RPMI7951 (cell line): ENCODE data around the gene FASTK. TPM values are rescaled to one million over a fixed set of nuclear protein-coding genes. Genes with fewer than 3 reads are reported as not detected.

Experiments
- DNase-seq: peaks from one replicate; pipeline ENCODE4 v3.0.0-alpha.2; 2012; ENCODE audit warnings: low read depth
- total RNA-seq: library from RNA; depleted of rRNA; stranded (reverse); fragments of >200 nt; shearing (Covaris generic); gene quantifications from 2 replicates; pipeline ENCODE4 v1.2.3, GENCODE V29; 2014

The FASTK gene
- total RNA-seq, 1 experiment from 2014 or later: 61.3 TPM

DNA sequence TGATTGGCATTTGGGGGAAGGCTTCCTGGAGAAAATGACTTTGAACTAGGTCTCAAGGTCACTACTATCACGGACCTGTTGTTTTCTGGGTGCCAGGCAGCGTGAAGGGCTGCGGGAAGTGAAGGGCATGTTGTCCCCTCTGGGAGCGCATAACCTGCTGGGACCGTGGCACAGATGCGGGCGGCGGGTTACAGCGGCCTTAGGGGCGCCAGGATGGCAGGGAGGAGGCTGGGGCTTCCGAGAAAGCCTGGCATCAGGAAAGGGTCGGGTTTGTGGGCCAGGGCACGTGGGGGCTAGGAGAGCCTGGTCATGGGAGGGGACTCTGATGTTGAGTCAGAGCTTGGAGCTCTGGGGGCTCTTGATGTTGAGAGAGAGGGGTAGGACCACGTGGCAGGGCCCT is 15.1 kb downstream of the FASTK start:
- DNase-seq: no peak

DNA sequence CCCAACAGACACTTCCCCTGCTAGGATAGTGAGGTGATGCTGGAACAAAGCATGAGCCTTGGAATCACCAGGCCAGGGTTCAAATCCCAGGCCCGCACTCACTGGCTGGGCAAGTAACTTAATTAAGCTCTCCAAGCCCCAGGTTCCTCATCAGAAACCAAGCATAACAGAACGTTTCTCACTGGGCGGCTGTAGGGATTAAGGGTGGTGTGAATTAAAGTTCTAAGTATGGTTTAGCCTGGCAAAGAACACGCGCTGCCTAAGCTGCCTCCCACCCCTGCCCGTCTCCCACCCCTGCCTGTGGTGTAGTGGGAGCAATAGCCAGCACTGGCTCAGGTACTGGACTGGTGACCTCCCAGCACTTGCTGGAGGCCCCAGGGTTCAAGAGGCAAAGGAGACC is 15.6 kb downstream of the FASTK start:
- DNase-seq: no peak

DNA sequence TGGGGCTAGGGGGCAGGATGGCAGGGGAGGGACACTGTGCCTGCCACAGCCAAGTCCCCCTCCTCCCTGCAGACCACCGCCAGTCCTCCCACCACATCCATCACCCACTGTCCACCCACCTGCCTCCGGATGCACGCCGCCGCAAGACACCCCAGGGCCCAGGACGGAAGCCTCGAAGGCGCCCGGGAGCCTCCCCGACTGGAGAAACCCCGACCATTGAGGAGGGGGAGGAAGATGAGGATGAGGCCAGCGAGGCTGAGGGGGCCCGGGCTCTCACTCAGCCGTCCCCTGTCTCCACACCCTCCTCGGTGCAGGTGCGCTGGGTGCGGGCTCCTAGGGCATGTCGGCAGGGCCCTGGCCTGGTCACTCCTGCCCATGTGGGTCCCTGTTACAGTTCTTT is 16.2 kb downstream of the FASTK start:
- no peak for DNase-seq

DNA sequence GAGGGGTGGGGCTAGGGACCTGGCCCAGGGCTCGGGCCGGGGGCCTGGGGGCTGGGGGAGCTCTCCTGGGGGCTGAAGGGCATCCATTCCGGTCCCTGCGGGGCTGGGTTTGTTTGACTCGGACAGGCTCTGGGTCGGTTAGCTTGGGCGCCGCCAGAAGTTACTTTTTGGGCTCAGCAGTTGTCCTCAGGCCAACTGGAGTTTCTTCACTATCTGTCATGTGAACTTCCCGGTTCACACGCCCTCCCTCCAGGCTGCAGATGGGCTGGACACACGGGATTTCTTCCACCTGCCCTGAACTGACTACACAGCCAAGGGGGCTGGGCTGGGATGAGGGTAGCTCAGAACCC is 17.4 kb downstream of the FASTK start:
- DNase-seq: peak; percentile 55

DNA sequence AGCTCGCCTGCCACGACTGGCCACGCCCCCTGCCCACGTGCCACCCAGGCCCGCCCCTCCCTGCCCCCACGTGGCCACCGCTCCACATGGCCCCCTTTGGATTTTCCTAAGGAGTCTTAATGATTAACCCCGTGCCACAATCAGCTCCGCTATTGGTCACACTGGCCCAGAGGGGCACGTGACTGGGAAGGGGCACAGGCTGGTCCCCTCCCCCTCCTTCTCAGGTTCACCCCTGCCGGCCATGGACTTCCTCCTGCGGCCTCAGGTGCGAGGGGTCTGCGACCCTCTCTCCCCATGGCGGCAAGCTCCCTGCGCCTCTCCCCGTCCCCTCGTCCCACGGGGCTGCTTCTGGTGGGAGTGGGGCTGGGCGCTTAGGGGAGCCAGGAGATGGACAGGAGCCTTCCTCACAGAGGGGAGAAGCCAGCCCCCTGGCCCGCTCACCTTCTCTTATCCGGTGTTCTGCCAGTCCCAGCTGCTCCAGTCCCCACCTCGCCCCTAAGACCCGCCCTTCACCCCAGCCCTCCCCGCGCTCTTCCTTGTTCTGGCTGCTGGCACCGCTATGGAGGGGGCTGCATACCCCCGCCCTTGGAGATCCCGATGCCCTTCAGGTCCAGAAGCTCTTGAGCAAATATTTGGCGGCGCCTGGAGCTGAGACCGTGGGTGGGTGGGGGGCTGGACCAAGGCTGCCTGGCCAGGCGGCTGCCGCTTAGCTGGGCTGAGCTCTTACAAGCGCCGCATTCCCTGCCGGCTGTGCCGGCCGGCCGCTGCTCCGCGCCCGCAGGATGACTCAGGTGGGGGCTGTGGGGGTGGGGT is 18.0 kb downstream of the FASTK start:
- peak; percentile 58 for DNase-seq

DNA sequence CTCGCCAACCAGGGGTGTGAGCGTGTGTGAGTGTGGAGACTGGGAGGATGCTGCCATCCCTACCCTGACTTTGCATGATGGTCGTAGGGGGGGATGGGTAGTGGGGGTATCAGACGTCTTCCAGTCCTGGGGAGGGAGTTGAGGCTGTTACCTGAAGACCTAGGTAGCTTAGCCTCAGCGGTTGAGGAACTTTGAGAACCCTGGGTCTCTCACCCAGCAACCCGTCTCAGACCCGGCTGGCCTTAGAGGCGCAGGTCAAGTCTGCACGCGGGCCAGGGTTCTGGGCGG is 18.6 kb downstream of the FASTK start:
- DNase-seq: no peak

DNA sequence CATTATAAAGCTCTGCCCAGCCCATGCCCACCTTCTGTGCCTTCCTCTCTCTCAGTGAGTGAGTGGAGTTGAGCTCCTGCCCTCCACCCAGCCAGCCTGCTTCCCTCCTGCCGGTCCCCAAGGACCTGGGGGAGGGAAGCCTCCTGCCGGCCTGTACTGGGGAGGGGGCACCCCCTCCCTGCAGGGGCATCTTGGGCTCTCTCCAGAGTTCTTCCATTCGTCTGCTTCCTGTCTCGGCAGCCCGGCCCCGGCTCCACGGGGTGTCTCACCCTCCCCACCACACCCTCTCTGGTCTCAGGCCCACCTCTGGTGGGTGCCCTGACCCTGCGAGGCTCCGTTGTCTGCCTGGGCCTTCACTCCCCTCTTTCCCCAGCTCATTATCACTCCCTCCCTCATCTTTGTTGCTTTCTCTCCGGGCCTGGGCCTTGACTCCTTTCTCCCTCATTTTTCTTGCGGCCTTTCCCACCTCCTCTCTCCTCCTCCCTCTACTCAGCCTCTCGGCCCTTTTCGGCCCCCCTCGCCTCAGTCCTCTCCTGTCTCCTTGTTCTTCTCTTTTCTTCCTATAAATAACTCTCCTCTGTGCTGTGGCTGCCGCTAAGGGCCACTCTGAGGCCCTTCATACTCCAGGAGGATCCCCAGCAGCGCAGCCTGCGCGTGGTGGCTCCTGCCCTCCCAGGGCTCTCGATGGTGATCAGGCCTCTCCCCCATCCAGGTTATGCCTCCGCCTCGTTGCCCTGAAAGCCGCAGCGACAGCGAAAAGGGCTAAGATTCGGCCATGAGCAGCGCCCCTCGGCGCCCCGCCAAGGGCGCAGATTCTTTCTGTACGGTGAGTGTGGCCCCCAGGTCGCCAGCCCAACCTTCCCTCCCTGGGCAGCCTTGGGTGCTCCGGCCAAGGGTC is 19.1 kb downstream of the FASTK start:
- DNase-seq: no peak

DNA sequence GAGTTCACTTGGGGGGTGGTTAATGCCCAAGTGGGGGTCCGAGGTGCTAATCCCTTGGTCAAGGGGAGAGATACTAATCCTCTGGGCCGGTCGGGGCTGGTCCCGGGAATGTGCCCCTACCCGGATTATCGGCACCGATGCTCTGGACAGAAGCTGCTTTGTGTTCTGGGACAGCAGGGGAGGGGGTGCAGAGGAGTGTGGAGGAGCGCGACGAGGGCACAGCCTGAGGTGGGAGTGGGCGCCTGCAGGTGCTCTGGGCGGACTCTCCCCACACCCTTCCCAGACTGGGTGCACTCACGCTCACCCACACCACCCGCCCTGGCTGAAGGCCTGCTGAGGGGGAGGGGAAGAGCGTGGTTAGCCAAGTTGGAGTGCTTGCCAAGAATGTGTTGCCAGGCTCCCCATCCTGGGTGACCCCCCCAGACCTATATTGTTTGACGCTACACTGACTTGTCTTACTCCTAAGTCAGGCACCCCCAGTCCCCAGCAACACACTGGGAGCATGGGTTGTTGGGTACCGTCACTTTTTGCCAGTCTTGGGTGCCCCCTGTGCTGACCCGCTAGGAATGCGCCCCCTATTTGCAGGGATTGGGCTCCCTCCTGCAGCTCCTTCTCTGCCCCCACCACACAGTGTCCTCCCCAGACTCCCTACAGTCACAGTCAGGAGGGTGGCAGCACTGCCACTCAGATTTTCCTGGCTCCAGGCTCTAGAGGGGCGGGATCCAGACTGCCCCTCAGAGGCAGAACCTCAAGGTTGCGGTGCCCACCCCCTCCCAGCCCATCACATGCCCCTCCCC is 20.0 kb downstream of the FASTK start:
- peak; percentile 64 for DNase-seq

DNA sequence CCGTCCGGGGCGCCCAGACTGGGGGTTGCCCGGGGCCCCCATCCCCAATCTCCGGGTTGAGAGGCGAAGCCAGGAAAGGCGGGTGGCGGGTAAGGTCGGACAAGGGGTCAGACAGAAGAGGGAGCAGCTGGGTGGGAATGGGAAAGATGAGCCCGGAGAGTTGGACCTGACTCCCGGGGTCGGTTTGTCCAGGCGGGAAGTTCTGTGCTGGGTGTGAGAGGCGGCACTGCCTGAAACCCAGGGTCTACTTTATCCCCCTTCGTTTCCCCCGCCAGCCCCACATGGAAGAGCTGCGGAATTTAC is 20.5 kb downstream of the FASTK start:
- no peak for DNase-seq

DNA sequence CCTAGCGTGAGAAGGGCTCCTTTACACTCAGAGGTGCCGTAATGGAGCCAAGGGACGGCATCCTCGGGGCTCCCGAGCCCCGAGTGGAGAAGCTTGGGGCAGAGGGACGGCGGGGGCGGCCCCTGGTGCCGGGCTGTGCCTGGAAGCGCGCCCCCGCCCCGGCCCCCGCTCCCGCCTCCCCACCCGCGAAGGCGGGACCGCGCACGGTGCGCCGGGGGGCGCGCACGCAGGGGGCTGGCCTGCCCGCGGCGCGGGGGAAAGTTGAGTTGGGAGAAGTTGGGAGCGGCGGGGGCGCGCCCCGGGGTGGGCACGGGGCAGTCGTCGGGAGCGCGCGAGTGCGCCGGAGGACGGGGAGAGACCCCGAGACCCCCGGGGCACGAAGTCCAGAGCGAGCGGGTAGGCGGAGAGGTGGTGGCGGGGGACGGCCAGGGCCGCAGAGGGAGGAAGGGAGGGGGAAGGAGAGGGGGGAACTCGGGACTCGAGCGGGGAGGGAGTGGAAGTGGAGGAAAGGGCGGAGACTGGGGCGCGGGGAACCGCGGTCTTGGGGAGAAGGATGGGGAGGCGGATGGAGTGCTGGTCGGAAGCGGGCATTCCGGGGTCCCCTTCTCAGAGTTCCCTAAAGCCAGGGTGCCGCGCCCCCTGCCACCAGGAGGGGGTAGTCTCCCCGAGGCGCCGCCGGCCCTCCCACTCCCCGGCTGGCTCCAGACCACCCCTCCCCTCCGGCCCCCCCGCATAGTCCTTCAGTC is 21.1 kb downstream of the FASTK start, which contains the start of gene SLC4A2:
TSS of gene SLC4A2 (plus strand) at position 223 of the 746 bp plus-strand sequence. CDS start 2,399 bp downstream, outside the sequence.
- peak; percentile 78 for DNase-seq

DNA sequence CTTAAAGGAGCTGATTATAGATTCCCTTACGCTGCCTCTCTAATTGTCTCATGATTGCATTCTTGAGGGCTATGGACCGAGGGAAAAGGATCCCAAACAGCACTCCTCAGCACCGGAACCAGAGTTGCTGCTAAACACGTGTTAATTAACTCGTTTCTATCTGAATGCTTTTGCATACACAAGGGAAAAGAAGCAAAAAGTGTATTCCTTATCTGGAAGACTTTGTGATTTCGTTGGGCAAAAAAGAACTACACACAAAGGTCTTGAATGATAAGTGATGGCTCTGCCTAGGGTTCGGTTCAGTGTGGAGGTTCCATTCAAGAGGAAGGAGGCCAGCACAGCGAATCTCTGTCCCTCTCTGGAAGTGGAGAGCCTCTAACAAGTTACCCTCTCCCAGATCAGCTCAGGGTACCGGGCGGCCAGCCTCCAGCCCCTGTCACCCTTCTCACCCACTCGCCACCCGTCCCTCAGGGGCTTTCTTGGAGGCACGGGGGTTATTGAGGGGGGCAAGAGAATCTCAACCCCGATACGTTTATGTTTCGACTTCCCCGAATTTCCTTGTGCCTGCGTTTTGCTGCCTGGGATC is 21.7 kb downstream of the FASTK start:
- no peak for DNase-seq

DNA sequence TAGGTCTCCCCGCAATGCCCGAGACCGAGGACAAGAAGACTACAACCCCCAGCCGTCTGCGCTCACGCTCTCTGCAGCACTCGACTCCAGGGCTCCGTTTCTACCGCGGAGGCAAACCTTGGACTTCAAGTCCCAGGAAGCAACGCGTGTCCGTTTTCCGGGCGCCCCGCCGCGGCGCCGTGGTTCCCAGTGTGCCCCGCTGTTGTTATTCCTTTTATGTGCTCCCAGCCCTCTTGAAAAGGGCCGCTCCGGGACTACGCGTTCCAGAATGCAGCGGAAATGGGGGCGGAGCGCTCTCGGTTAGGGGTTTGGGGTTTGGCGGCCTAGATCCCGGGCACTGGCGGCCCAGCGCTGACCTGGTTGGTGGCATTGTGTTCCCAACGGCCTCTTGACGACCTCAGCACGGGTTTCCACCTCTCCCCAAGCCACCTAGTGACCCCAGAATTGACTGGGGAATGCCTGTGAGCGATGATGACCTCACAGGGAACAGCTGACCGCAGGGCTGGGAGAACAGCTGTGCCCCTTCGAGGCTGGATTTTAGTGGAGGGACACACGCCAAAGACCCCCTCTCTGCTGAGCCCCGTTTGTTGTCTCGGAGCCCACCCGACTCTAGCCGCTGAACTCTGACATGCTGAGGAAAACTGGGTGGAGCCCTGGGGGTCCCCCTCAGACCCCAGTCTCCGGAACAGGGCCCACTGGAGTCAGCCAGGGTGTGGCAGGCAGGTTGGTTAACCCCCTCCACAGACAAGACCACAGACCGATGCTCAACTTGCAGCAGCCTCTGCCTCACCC is 22.4 kb downstream of the FASTK start:
- DNase-seq: peak; percentile 100

DNA sequence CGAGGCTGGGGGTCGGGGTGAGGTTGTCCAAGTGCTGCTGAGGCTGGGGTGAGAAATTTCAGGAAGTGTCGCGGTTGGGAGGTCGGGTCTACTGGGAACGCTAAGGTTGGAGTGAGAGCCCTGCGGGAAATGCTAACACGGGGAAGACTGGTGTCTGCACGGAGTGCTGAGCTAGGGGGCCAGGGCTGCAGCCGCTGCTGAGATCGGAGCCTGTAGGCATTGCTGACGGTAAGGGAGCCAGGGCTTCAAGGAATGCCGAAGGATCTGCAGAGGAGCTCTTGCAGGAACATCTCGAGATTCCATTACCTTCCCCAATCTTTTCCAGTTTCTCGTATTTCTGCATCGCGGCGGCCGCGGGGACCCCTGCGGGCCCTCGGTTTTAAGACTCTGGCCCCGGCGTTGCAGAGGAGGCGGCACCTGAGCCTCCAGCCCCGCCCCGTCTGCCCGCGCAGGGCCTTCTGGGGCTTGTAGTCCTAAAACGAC is 23.1 kb downstream of the FASTK start, which contains the start of gene CDK5:
TSS of gene CDK5 (minus strand) at position 392 of the 483 bp plus-strand sequence. CDS start at position 343, 49 bp downstream.
- DNase-seq: no peak

DNA sequence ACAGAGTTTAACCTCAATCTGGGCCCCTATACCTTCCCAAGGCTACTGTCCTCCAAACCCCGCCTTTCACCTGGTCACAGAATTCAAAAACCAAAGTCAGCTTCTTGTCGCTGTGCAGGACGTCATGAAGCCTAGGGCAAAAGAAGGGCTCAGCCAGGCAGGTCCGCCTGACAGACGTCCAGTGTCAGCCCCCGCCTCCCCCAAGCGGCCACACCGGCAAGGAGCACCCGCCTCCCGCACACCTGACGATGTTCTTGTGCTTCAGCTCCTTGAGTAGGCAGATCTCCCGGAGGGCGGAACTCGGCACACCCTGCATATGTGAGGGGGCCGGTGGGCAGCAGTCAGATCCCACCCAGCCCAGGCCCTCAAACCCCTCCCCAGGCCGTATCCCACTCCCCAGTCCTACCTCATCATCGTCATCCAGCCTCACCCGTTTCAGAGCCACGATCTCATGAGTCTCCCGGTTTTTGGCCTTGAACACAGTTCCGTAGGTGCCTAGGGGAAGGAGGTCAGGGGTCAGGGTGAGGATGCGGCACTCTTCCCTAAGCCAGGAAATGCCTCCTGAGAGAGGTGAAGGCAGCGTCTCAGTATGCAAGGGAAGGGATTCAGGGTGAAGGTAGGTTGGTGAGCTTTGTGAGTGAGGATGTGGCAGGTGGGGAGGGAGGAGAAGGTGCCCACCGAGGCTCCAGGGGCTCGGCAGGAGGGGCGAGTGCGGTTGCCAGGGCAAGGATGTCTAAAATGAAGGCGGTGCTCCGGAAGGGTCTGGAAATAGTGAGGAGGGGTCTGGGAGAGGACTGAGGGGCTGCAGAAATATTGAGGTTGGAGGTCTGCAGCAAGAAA is 23.7 kb downstream of the FASTK start:
- no peak for DNase-seq

DNA sequence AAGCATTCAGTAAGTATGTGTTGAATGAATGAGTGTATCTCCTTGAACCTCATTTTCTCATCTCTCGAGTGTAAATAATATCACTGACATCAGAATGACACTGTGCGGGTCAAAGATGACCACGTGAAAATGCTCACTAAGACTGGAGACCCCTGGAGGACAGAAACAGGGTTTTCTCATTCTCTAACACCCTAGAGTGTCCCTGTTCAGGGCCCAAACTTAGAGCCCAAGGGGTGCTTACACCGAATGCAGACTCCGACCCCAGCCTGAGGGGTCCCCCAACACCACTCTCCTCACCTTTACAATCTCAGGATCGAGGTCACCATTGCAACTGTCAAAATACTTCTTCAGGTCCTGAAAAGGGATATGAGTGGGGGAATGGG is 24.3 kb downstream of the FASTK start:
- DNase-seq: no peak

DNA sequence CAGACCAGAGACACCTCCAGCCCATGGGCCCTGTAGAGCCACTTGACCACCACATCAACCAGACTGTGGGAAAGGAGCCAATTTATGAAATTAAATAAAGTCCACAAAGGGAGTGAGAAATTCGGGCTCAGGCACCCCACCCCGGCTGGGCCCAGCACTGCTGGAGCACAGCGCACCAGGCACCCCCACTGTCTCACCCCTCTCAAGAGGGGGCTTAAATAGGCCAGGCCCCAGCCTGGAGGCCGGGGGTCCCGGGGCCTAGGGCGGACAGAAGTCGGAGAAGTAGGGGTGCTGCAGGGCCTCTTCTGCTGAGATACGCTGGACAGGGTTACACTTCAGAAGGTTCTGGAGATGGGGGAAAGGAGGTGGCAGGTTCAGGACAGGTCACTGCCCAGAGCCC is 26.9 kb downstream of the FASTK start:
- no peak for DNase-seq

DNA sequence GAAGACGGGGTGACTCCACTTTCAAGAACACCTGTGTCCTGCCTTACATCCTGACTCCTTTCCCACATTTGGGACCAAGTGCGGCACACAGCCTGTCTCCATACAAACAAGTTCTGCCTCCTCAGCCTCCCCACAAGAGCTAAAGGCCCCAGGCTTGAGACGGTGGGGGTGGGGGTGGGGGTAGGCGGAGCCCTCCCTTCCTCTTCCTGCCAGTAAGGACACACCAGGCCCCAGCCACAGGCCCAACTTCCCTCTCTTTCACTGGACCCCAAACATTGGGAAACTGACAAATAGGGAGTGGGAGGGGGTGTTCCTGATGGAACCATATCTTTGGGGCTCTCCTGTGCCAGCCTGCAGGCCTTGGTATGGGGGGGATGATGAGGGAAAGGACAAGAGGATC is 27.5 kb downstream of the FASTK start:
- DNase-seq: no peak

DNA sequence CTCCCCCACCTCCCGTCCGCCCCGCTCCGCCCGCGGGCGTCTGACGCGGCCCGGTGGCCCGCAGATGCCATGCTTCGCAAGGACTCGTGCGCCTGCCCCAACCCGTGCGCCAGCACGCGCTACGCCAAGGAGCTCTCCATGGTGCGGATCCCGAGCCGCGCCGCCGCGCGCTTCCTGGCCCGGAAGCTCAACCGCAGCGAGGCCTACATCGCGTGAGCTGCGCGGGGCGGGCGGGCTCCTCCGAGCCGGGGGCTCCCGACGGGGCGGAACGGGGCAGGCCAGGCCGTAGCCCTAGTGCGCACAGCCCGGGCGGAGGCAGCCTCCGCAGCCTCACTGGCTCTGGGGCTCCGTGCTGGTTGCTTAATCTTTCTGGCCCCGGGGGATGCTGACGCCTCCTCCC is 29.5 kb downstream of the FASTK start:
- DNase-seq: peak; percentile 67

DNA sequence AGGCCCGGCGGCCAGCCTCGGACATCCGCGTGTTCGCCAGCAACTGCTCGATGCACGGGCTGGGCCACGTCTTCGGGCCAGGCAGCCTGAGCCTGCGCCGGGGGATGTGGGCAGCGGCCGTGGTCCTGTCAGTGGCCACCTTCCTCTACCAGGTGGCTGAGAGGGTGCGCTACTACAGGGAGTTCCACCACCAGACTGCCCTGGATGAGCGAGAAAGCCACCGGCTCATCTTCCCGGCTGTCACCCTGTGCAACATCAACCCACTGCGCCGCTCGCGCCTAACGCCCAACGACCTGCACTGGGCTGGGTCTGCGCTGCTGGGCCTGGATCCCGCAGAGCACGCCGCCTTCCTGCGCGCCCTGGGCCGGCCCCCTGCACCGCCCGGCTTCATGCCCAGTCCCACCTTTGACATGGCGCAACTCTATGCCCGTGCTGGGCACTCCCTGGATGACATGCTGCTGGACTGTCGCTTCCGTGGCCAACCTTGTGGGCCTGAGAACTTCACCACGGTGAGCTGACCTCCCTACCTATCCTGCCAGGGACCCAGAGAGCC is 31.6 kb downstream of the FASTK start:
- DNase-seq: no peak
